Ectodermal cell (in vitro differentiated cells): Measurements from ENCODE around the gene LGALS3.

ENCODE experiments used
- H3K27ac ChIP-seq: 2 replicates; pipeline ENCODE4 v1.7.0; 2013; ENCODE audit warnings: mild to moderate bottlenecking, low read depth, low read length; ENCODE audit not compliant: insufficient read depth, poor library complexity, severe bottlenecking
- H3K27me3 ChIP-seq: 2 replicates; pipeline ENCODE4 v1.7.0; 2013; ENCODE audit warnings: mild to moderate bottlenecking, low read length; ENCODE audit not compliant: insufficient read depth, control insufficient read depth, poor library complexity, severe bottlenecking
- H3K36me3 ChIP-seq: one replicate; pipeline ENCODE4 v1.7.0; 2013; ENCODE audit warnings: low read length; ENCODE audit not compliant: control insufficient read depth, insufficient read depth
- H3K4me1 ChIP-seq: one replicate; pipeline ENCODE4 v1.7.0; 2013; ENCODE audit warnings: low read length; ENCODE audit not compliant: control insufficient read depth, insufficient read depth
- H3K4me3 ChIP-seq: 2 replicates; pipeline ENCODE4 v1.7.0; 2013; ENCODE audit warnings: low read depth, low read length, control low read depth; ENCODE audit not compliant: insufficient read depth
- H3K9me3 ChIP-seq: 2 replicates; pipeline ENCODE4 v1.7.0; 2013; ENCODE audit warnings: mild to moderate bottlenecking, low read length, moderate library complexity; ENCODE audit not compliant: control insufficient read depth
- WGBS, 2 experiments: methylation state at CpG; one replicate each; pipeline ENCODE4 v1.1.7; 2013; ENCODE audit warnings: missing lambda C conversion rate in 2 of 2; 5-methylcytosine and 5-hydroxymethylcytosine counted together

Gene LGALS3

DNA sequence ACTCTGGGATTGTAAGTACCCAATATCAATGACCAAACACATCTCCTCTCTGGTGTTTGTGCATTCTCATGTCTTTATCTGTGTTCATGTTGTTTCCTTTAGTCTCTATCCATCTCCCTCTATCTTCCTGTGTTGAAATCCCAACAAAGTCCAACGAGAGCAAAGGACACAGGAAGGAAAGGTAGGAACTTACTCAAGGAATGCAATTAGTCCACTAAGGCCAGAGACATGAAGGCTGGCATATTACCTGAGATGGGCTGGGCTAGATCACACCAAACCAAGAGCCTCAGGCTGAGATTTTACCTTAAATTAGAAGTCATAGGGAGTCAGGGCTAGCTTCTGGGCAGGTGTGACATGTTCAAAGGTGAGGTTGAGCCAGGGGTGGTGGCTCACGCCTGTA lies 14.3 kb upstream of the LGALS3 start:
- H3K4me3 ChIP-seq, result no peak overlapping the region
- H3K27me3 ChIP-seq, result no peaks in the 10 kb centered on the region
- no peak overlapping the region for H3K27ac ChIP-seq
- H3K4me1 ChIP-seq, result no peaks in the 10 kb centered on the region
- WGBS, 2 experiments, result 90 to 91% methylated on average over 2 of the region's 2 CpGs
- no peaks in the 10 kb centered on the region for H3K9me3 ChIP-seq
- no peaks in the 10 kb centered on the region for H3K36me3 ChIP-seq

DNA sequence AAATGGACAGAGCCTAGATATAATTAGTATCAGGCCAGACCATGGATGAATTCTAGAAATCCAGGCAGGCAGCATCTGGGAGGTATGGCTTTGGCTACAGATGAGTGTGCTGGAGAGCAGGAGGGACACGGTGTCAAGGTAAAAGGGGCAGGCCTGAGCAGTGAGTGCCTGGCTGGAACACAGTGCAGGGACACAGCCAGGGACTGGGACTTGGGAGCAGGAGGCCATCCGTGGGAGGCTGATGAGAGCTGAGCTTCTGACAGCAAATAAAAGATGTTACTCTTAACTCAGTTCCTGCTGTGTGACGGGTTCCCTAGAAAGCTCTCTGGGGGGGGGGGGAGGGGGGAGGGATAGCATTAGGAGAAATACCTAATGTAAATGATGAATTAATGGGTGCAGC lies 13.6 kb upstream of the LGALS3 start:
- H3K9me3 ChIP-seq, result no peaks in the 10 kb centered on the region
- no peak overlapping the region for H3K27ac ChIP-seq
- no peaks in the 10 kb centered on the region for H3K27me3 ChIP-seq
- no peak overlapping the region for H3K4me3 ChIP-seq
- H3K4me1 ChIP-seq, result no peaks in the 10 kb centered on the region
- 54 to 67% methylated on average over 3 of the region's 3 CpGs for WGBS, 2 experiments
- H3K36me3 ChIP-seq, result no peaks in the 10 kb centered on the region

DNA sequence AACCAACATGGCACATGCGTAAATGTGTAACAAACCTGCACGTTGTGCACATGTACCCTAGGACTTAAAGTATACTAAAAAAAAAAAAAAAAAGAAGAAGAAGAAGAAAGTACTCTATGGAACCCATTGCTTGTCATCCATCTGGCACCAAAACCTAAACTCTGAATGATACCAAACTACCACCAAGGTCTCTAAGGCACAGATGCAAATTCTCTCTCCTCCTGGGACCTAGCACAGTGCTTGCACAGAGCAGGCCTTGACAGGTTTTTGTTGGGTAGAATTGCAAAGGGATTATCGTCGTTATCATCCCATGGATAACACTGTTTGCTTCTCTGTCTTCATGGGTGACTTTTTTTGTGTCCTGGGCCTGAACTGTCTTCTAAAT lies 13.2 kb upstream of the LGALS3 start:
- no peaks in the 10 kb centered on the region for H3K27me3 ChIP-seq
- WGBS, 2 experiments, result 97 to 99% methylated on average over 3 to 4 of the region's 4 CpGs
- H3K4me1 ChIP-seq, result peaks cover 2% of the 10 kb centered on the region
- H3K9me3 ChIP-seq, result no peaks in the 10 kb centered on the region
- H3K36me3 ChIP-seq, result no peaks in the 10 kb centered on the region
- H3K4me3 ChIP-seq, result no peak overlapping the region
- no peak overlapping the region for H3K27ac ChIP-seq

DNA sequence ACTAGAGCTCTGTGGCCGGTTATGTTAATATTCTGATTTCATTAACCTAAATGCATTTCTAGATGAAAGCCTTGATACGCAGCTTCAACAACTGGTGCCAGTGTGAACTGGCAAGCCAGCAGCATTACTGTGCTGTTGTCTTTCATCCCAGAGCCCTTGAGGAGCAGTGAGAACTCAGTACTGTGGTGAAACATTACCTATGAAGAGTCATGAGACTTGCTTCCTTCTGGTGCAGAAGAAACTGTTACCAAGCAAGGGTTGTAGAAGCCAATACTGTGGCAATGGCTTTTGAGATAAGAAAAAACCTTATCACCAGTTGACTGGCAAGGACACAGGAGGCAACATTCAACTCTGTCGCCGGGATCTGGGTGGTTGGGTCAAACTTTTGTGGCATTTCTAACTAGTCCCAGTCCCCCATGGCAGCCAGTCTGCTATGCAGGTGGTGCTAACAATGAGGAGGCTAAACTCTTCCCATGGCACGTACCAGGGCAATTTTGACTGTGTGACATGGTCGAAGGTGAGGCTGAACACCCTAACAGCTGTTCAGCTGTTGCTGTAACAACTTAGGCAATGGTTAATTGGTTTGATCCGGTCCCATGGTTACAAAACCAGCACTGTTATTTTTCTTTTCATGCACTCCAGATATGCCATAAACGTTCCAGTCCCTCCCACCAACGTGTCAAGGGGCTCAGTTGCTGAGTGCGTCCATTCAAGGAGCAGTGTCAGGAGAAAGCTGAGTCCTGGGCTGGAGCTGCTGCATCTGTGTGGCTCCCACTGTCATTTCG lies 12.6 kb upstream of the LGALS3 start:
- Histone ChIP-seq H3K27ac (no peak overlapping the region), H3K27me3 (no peaks in the 10 kb centered on the region), H3K4me3 (no peak overlapping the region), H3K36me3 (no peaks in the 10 kb centered on the region), H3K9me3 (no peaks in the 10 kb centered on the region), H3K4me1 (peaks cover 5% of the 10 kb centered on the region)
- WGBS, 2 experiments, result 86 to 87% methylated on average over 11 of the region's 11 CpGs

DNA sequence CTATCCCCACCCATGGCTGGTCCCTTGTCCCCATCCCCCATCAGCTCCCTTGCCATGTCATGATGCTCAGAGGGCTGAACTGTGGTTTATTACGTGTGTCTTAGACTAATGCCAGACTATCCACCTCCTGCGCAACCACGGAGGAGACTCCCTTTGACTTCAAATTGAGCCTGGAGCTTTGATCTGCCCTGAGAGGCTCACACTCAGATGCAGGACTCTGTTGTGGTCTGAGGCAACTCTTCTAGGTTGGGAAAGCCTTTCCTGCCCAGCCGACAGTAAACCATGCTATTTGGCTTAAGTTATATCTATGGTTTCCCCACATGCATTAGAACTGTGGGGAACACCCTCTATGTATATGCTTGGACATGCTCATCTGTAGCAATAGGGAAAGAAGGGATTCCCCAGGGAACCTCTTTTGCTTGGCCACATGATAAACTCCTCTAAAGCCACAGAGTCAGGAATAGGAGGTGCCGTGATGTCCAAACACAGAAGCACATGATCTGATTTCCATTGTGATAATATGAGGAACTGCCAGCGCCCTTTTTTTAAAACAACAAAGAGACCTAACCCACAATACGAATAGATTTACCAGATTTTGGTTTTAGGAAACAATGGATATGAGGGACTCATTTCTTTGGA lies 11.1 kb upstream of the LGALS3 start:
- H3K9me3 ChIP-seq, result no peaks in the 10 kb centered on the region
- H3K36me3 ChIP-seq, result no peaks in the 10 kb centered on the region
- H3K4me3 ChIP-seq, result no peak overlapping the region
- WGBS, 2 experiments, result 94 to 95% methylated on average over 7 of the region's 7 CpGs
- peaks cover 15% of the 10 kb centered on the region for H3K4me1 ChIP-seq
- no peak overlapping the region for H3K27ac ChIP-seq
- H3K27me3 ChIP-seq, result no peaks in the 10 kb centered on the region

DNA sequence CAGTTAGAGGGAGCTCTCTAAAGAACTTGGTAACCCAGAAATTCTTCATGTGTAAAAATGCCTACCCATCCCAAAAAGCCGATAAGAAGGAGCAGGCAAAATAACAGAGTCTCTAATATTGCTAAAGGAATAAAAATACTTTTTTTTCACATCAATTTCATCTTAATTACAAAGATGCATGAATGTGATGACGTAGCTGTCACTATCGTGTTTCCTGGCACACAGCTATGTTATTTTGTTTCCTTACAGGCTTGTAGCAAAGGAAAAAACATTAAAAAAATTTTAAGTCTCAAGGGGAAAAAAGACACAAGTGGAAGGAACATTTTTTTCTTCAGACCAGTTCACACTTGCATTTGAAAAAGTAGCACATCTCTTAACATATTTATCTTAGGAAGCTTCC lies 10.3 kb upstream of the LGALS3 start:
- Histone ChIP-seq H3K27ac (no peak overlapping the region), H3K36me3 (no peaks in the 10 kb centered on the region), H3K27me3 (no peaks in the 10 kb centered on the region), H3K9me3 (peaks cover under 1% of the 10 kb centered on the region), H3K4me3 (no peak overlapping the region), H3K4me1 (peaks cover 17% of the 10 kb centered on the region)
- 97 to 100% methylated on average over 3 of the region's 3 CpGs for WGBS, 2 experiments

DNA sequence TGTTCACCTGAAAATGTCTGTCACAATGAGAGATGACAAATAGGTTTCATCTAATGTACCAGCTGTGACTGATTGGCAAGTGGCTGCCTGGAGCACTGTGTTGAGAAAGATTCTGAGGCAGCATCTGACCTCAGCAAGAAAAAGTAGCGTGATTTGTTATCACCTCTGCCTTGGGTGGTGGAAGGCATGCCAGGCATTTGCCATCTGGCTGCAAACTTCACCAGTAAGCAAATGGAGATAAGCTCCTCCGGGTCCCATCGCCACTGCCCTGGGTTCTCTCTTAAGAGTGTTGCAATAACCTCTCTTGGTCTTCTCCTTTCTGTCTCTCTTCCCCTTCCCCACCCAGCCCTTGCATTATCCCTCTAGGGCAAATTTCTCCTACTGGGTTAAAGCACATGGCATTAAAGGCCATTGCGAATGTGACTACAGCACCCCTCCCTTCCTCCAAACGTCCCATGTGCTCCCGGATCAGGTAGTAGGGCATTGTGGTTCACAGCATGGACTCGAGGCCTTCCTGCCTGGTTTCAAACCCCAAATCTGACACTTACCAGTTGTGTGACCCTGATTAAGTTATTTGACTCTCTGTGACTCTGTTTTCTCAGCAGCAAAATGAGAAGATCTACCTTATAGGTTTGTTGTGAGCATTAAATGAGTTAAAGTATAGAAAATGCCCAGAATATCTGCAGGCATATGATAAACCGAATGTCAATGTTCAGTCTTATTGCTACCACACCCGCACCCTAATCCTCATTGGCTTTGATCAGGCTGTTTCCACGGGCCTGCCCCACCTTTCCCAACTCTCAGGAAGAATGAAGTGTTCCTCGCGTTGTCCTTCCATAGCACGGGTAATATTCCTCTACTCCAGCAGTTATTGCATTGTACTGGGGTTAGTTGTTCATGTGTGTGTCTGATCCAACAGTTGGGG lies 8.2 kb upstream of the LGALS3 start:
- Histone ChIP-seq H3K27me3 (peaks cover 2% of the 10 kb centered on the region), H3K9me3 (peaks cover 2% of the 10 kb centered on the region), H3K36me3 (no peaks in the 10 kb centered on the region), H3K27ac (no peak overlapping the region), H3K4me3 (no peak overlapping the region), H3K4me1 (peaks cover 17% of the 10 kb centered on the region)
- WGBS, 2 experiments, result 79 to 83% methylated on average over 12 to 13 of the region's 13 CpGs

DNA sequence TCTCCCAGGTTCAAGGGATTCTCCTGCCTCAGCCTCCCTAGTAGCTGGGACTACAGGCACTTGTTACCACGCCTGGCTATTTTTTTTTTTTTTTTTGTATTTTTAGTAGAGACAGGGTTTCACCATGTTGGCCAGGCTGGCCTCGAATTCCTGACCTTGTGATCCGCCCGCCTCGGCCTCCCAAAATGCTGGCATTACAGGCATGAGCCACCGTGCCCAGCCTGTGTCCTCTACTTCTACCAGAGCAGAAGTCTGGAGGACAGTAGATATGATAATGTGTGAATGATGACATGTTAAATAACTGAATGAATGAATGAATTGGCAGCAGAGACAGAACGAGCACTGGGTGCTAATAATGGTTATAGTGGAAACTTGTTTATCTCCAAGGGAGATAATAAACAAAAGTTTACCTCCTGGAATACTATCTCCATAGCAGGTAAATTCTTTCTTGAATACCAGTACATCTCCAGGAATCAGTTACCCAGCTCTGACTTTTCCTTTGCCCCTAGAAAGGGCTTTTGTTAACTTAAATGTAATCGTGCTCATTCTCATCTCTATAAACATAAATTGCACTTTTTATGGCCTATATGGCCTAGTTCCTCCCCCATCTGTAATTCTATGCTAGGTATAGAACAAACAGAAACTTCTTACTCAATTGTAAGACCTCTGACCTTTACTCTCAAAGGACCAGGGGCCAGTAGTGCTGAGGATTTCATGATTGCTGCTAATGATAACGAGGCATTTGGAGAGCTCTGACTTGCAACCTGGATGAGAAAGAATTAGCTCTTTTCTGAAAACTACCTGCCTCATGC lies 7.2 kb upstream of the LGALS3 start:
- H3K4me3 ChIP-seq, result no peak overlapping the region
- H3K27ac ChIP-seq, result no peak overlapping the region
- peaks cover 12% of the 10 kb centered on the region for H3K27me3 ChIP-seq
- H3K36me3 ChIP-seq, result no peaks in the 10 kb centered on the region
- H3K4me1 ChIP-seq, result peaks cover 17% of the 10 kb centered on the region
- peaks cover 2% of the 10 kb centered on the region for H3K9me3 ChIP-seq
- WGBS, 2 experiments, result 91 to 92% methylated on average over 8 to 9 of the region's 9 CpGs

DNA sequence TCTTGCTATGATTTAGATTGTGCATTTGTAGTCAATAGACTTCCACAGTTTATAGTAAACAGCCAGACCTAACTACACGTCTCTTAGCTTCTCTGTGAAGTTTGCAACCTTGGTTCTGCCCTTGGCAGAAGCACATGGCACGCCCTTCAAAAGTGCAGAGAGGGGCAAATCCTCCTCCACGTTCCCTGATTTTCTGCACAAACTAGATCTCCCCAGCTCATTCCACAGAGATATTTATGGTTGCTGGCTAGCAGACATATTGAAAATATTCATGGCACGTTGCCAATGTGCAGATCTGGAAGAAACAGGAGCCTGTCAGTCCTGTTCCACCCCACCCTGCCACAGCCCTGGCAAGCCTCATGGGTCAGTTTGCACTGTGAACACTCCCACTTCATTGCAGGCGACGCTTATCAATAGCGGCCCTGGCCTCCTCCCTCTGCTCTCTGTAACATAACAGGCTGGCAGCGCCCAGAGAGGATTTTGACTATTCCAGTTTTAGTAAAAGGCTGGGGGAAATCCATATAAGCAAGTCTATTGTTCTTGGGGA lies 6.5 kb upstream of the LGALS3 start:
- WGBS, 2 experiments, result 84 to 88% methylated on average over 8 of the region's 8 CpGs
- Histone ChIP-seq H3K9me3 (peaks cover 2% of the 10 kb centered on the region), H3K27ac (no peak overlapping the region), H3K27me3 (peaks cover 19% of the 10 kb centered on the region), H3K4me1 (peaks cover 17% of the 10 kb centered on the region), H3K4me3 (no peak overlapping the region), H3K36me3 (no peaks in the 10 kb centered on the region)
